OCI-LY1 (cell line): ENCODE results near the gene CTNNA2.

Experiments
- H2AFZ ChIP-seq: fragments of 200-600 bp; sonication (generic), shearing (Covaris generic); 2 replicates; pipeline ENCODE4 v1.6.0; 2014; ENCODE audit warnings: antibody characterized with exemption, mild to moderate bottlenecking, low read length
- H3F3A ChIP-seq: fragments of 200-600 bp; sonication (generic), shearing (Covaris generic); 2 replicates; pipeline ENCODE4 v1.6.0; 2014; ENCODE audit warnings: mild to moderate bottlenecking, antibody characterized with exemption, low read length, moderate library complexity; ENCODE audit not compliant: insufficient read depth
- H3K27ac ChIP-seq: fragments of 200-600 bp; sonication (generic); 2 replicates; pipeline ENCODE4 v1.5.1; 2014; ENCODE audit warnings: low read length, mixed run types, mild to moderate bottlenecking, low read depth; ENCODE audit not compliant: poor library complexity, severe bottlenecking
- H3K27me3 ChIP-seq: fragments of 200-600 bp; sonication (generic); 2 replicates; pipeline ENCODE4 v1.6.0; 2014; ENCODE audit warnings: antibody characterized with exemption, mild to moderate bottlenecking, low read length, moderate library complexity; ENCODE audit not compliant: insufficient read depth
- H3K36me3 ChIP-seq: fragments of 200-600 bp; sonication (generic); 2 replicates; pipeline ENCODE4 v1.6.1; 2014; ENCODE audit warnings: mild to moderate bottlenecking, antibody characterized with exemption, low read length, moderate library complexity, mixed read lengths; ENCODE audit not compliant: insufficient read depth
- H3K4me1 ChIP-seq: fragments of 200-600 bp; sonication (generic); 2 replicates; pipeline ENCODE4 v1.5.1; 2014; ENCODE audit warnings: mild to moderate bottlenecking, low read length, moderate library complexity; ENCODE audit not compliant: insufficient read depth, severe bottlenecking
- H3K4me2 ChIP-seq: fragments of 200-600 bp; sonication (generic), shearing (Covaris generic); 2 replicates; pipeline ENCODE4 v1.6.1; 2014; ENCODE audit warnings: low read length
- H3K4me3 ChIP-seq: fragments of 200-600 bp; sonication (generic); 2 replicates; pipeline ENCODE4 v1.5.1; 2014; ENCODE audit warnings: low read length, low read depth, mild to moderate bottlenecking, mixed read lengths; ENCODE audit not compliant: poor library complexity, severe bottlenecking
- H3K79me2 ChIP-seq: fragments of 200-600 bp; shearing (Covaris generic); 2 replicates; pipeline ENCODE4 v1.6.1; 2016; ENCODE audit warnings: mixed run types, low read length, mixed read lengths; ENCODE audit not compliant: insufficient read depth
- H3K9ac ChIP-seq: fragments of 200-600 bp; sonication (generic), shearing (Covaris generic); 2 replicates; pipeline ENCODE4 v1.6.1; 2014; ENCODE audit warnings: mild to moderate bottlenecking, low read length, mixed read lengths
- H3K9me2 ChIP-seq: fragments of 200-600 bp; sonication (generic), shearing (Covaris generic); 2 replicates; pipeline ENCODE4 v1.6.1; 2014; ENCODE audit warnings: low read depth, mild to moderate bottlenecking, low read length, mixed read lengths
- H3K9me3 ChIP-seq: fragments of 200-600 bp; shearing (Covaris generic); 2 replicates; pipeline ENCODE4 v1.6.1; 2014; ENCODE audit warnings: low read length, mixed read lengths
- H4K20me1 ChIP-seq: fragments of 200-600 bp; sonication (generic), shearing (Covaris generic); 2 replicates; pipeline ENCODE4 v1.6.0; 2016; ENCODE audit warnings: mild to moderate bottlenecking, low read length; ENCODE audit not compliant: insufficient read depth
- EZH2 ChIP-seq: fragments of 200-600 bp; sonication (generic), shearing (Covaris generic); IDR thresholded peaks from 2 replicates; pipeline ENCODE4 v1.8.0; 2017; ENCODE audit warnings: borderline replicate concordance, mixed run types, mild to moderate bottlenecking, antibody characterized with exemption, low read length, moderate library complexity, mixed read lengths
- TF ChIP-seq, protein P1 (sequence below): fragments of 200-600 bp; sonication (generic), shearing (Covaris generic); IDR thresholded peaks from 2 replicates; pipeline ENCODE4 v1.5.1; 2017; ENCODE audit warnings: mild to moderate bottlenecking, antibody characterized with exemption, low read length, moderate library complexity, mixed read lengths

The CTNNA2 gene

DNA sequence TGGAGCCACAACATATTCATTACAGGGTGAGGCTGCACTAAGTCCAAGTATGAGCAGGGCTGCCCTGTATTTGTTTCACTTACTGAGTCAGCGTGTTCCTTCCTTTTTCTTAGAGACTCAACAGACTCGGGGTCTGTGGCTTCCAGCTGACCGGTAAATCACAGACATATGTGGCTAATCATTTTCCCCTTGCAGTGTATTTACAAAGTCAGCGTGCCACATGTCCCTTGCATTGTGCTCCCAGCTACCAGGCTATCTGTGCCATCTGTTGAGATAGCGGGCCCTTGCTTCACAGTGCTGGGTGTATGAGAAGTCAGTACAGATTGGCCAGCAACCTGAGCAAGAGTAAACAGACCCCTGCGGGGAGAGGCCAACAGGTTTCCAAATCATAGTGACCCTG, 537.4 kb downstream of the CTNNA2 start:
- Histone ChIP-seq H4K20me1 (no peaks in the 10 kb centered on the region), H3K4me3 (no peak overlapping the region), H3K9me2 (no peaks in the 10 kb centered on the region), H2AFZ (no peak overlapping the region), H3K4me2 (no peak overlapping the region), H3K9me3 (no peaks in the 10 kb centered on the region), H3F3A (no peaks in the 10 kb centered on the region), H3K27ac (no peak overlapping the region), H3K9ac (no peak overlapping the region), H3K27me3 (no peaks in the 10 kb centered on the region), H3K4me1 (no peaks in the 10 kb centered on the region), H3K36me3 (no peaks in the 10 kb centered on the region), H3K79me2 (no peaks in the 10 kb centered on the region)
- TF ChIP-seq, protein P1, sequence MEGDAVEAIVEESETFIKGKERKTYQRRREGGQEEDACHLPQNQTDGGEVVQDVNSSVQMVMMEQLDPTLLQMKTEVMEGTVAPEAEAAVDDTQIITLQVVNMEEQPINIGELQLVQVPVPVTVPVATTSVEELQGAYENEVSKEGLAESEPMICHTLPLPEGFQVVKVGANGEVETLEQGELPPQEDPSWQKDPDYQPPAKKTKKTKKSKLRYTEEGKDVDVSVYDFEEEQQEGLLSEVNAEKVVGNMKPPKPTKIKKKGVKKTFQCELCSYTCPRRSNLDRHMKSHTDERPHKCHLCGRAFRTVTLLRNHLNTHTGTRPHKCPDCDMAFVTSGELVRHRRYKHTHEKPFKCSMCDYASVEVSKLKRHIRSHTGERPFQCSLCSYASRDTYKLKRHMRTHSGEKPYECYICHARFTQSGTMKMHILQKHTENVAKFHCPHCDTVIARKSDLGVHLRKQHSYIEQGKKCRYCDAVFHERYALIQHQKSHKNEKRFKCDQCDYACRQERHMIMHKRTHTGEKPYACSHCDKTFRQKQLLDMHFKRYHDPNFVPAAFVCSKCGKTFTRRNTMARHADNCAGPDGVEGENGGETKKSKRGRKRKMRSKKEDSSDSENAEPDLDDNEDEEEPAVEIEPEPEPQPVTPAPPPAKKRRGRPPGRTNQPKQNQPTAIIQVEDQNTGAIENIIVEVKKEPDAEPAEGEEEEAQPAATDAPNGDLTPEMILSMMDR = no peak
- TF ChIP-seq EZH2 = no peak

DNA sequence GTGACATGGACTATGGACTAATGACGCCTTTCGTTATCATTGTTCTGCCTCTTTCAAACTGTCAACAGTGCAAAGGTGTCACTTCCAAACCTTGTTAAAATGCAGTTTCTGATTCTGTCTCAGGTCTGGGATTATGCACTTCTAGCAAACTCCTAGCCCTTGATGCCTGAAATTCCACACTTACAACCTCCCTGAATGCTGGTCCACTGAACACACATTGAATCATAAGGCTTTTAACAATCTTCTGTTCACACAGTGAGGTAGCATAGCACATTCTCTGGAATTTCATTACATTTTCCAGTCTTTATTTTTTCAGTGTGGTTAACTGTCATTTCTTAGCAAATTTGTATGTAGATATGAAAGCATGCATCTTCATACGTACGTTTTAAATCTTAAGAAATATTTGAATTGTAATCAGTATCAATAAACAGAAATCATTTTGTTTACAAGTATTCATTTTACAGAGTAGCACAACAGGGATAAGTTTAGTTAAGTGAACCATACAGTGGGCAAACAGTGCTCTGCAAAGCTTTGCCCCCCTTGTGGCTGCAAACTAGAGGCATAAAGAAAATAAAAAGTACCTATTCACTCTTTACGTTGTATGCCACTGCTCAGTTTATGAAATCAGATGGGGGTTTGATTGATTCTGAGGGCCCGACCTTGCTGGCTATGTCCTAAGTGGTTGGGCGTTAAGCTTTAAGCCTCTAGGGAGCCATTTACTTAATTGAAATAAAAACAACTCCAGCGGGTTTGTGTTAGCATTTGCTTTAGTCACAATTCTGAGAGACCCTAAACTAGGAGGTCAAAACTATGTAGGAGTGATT, 540.9 kb downstream of the CTNNA2 start:
- Histone ChIP-seq H3K27me3 (no peaks in the 10 kb centered on the region), H3K79me2 (no peaks in the 10 kb centered on the region), H3K9ac (no peak overlapping the region), H3F3A (no peaks in the 10 kb centered on the region), H3K4me1 (no peaks in the 10 kb centered on the region), H4K20me1 (no peaks in the 10 kb centered on the region), H3K27ac (no peak overlapping the region), H3K9me2 (no peaks in the 10 kb centered on the region), H2AFZ (no peak overlapping the region), H3K9me3 (no peaks in the 10 kb centered on the region), H3K4me3 (no peak overlapping the region), H3K4me2 (no peak overlapping the region), H3K36me3 (no peaks in the 10 kb centered on the region)
- TF ChIP-seq, protein P1 = no peak
- no peak for TF ChIP-seq EZH2

DNA sequence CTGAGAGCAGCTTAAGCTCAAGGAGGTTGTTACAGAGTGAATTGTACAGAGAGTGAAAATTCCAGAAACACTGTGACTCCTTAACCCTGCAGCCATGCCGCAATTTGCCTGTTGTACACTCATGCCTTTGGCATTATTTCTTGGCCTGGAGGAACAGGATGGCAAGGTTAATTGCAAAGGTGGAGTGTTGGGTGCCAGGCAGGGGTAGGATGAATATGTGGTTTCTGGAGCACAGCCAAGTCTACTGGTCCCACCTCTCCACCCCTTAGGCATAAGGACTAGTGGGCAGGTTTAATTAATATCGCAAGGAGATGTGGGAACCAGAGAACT, 541.5 kb downstream of the CTNNA2 start:
- Histone ChIP-seq H3K4me3 (no peak overlapping the region), H2AFZ (no peak overlapping the region), H3K4me1 (no peaks in the 10 kb centered on the region), H3K79me2 (no peaks in the 10 kb centered on the region), H3K27me3 (no peaks in the 10 kb centered on the region), H3K36me3 (no peaks in the 10 kb centered on the region), H3F3A (no peaks in the 10 kb centered on the region), H3K9me3 (no peaks in the 10 kb centered on the region), H3K9me2 (no peaks in the 10 kb centered on the region), H3K4me2 (no peak overlapping the region), H3K9ac (no peak overlapping the region), H3K27ac (no peak overlapping the region), H4K20me1 (no peaks in the 10 kb centered on the region)
- TF ChIP-seq, protein P1 = no peak
- no peak for TF ChIP-seq EZH2
